ENCODE data around the gene FARS2.

The FARS2 gene

GRCh38 chr6:5506597-5506996 lies 245.3 kb downstream of the FARS2 start:
- Mint-ChIP-seq H3K9me3 (no peaks in the 10 kb centered on the region), H3K4me1 (peaks cover 44% of the 10 kb centered on the region), H3K36me3 (ENCODE audit: low read depth) (no peaks in the 10 kb centered on the region)

GRCh38 chr6:5507131-5507681 lies 245.9 kb downstream of the FARS2 start:
- no peak for TF ChIP-seq CTCF (IDR thresholded peaks at IDR 0.05)
- H3K9me3 Mint-ChIP-seq, result no peaks in the 10 kb centered on the region
- H3K4me1 Mint-ChIP-seq, result peaks cover 39% of the 10 kb centered on the region
- H3K36me3 Mint-ChIP-seq (ENCODE audit: low read depth), result no peaks in the 10 kb centered on the region
- H3K27me3 Mint-ChIP-seq (ENCODE audit: low read depth, poor library complexity), result no peaks in the 10 kb centered on the region
- H3K27ac Mint-ChIP-seq, result no peak overlapping the region
- no peak overlapping the region for H3K4me3 Mint-ChIP-seq
- DNase-seq, result no peak

More at GRCh38 chr6:5506597-5506996, 245.3 kb downstream of the FARS2 start:
- no peaks in the 10 kb centered on the region for H3K27me3 Mint-ChIP-seq (ENCODE audit: low read depth, poor library complexity)
- H3K4me3 Mint-ChIP-seq, result peak overlapping the region; percentile 23
- no peak for DNase-seq
- no peak for TF ChIP-seq CTCF (IDR thresholded peaks at IDR 0.05)
- H3K27ac Mint-ChIP-seq, result peak overlapping the region; percentile 41

GRCh38 chr6:5509106-5509505 lies 247.8 kb downstream of the FARS2 start:
- peaks cover 4% of the 10 kb centered on the region for H3K27me3 Mint-ChIP-seq (ENCODE audit: low read depth, poor library complexity)
- H3K36me3 Mint-ChIP-seq (ENCODE audit: low read depth), result no peaks in the 10 kb centered on the region
- no peaks in the 10 kb centered on the region for H3K9me3 Mint-ChIP-seq
- no peak overlapping the region for H3K27ac Mint-ChIP-seq
- H3K4me1 Mint-ChIP-seq, result peaks cover 39% of the 10 kb centered on the region
- H3K4me3 Mint-ChIP-seq, result no peak overlapping the region
- no peak for DNase-seq
- no peak for TF ChIP-seq CTCF (IDR thresholded peaks at IDR 0.05)

- peaks cover 4% of the 10 kb centered on the region for H3K27me3 Mint-ChIP-seq (ENCODE audit: low read depth, poor library complexity)
Observed at GRCh38 chr6:5510331-5511133, 249.2 kb downstream of the FARS2 start.

GRCh38 chr6:5511954-5512353 lies 250.6 kb downstream of the FARS2 start:
- no peak overlapping the region for H3K27ac Mint-ChIP-seq
- H3K4me1 Mint-ChIP-seq, result peaks cover 28% of the 10 kb centered on the region
- H3K36me3 Mint-ChIP-seq (ENCODE audit: low read depth), result no peaks in the 10 kb centered on the region
- no peaks in the 10 kb centered on the region for H3K9me3 Mint-ChIP-seq
- no peak for TF ChIP-seq CTCF (IDR thresholded peaks at IDR 0.05)
- H3K4me3 Mint-ChIP-seq, result no peak overlapping the region
- DNase-seq, result no peak
- peaks cover 4% of the 10 kb centered on the region for H3K27me3 Mint-ChIP-seq (ENCODE audit: low read depth, poor library complexity)

More at GRCh38 chr6:5510331-5511133, 249.2 kb downstream of the FARS2 start:
- no peaks in the 10 kb centered on the region for H3K36me3 Mint-ChIP-seq (ENCODE audit: low read depth)
- peaks cover 39% of the 10 kb centered on the region for H3K4me1 Mint-ChIP-seq
- no peak for TF ChIP-seq CTCF (IDR thresholded peaks at IDR 0.05)
- no peak overlapping the region for H3K4me3 Mint-ChIP-seq
- H3K27ac Mint-ChIP-seq, result no peak overlapping the region
- no peak for DNase-seq
- H3K9me3 Mint-ChIP-seq, result no peaks in the 10 kb centered on the region
